IPS-NIHi7 (cell line): ENCODE data around the gene KRTAP10-9.
"Not testable (repeated sequence)": the region's sequence is repeated elsewhere in the genome, so short reads cannot be mapped to it uniquely, and the experiment has no call there.

Experiments
- DNase-seq: peaks from one replicate; pipeline ENCODE4 v3.0.0; 2012; ENCODE audit warnings: mixed read lengths; ENCODE audit errors: extremely low spot score

The KRTAP10-9 gene

DNA sequence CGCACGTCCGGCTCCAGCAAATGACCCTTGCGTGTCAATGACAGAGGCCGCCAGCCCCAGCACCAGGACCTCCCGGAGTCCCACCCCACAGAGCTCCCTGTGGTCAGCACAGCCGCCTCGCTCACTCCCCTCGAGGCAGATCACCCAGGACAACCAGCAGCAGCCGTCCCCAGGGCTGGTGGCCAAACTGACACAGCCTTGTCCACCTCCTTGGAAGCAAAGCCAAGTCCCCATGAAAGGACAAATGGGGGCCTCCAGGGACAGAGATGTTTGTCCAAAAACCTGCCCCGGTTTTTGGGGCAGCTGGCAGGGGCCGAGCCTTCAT lies 12.4 kb downstream of the KRTAP10-9 start:
- no peak for DNase-seq

DNA sequence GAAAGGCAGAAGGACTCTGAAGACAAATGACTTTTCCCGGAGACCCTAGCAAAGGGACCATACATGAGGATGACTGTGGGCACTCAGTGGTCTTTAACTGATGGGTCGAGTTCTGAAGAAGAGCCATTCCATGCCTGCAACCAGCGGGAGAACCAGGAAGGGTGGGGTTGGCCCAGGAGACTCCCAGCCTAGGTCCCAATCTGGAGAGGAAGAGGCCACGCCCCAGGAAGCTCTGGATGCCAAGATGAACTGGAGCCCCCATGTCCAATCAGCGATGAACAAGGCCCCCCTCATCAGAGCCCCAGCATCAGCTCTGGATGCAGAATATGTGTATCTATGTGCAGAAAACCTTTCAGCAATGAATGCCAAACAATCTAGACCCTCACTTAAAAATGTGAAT lies 13.9 kb downstream of the KRTAP10-9 start:
- no peak for DNase-seq

- no peak for DNase-seq
Observed at GRCh38 chr21:44643741-44644310, 16.9 kb downstream of the KRTAP10-9 start.

DNA sequence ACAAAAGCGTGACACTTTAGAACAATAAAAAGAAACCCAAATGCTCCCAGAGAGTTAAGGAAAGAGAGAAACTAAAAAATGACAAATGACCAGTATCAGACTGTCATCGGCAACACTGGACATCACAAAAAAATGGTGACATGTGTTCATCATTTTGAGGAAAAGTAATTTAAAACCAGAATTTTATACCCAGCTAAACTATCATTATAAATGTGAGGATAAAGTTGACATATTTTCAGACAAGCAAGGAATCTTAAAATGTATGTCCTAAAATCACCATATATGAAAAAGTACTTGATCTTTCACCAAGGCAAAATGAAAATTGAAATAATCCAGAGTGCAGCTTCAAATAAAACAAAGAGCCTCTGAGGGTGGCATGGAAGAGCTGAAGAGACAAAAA lies 18.0 kb downstream of the KRTAP10-9 start:
- DNase-seq, result no peak

- not testable (repeated sequence) for DNase-seq
Observed at GRCh38 chr21:44646366-44647221, 19.7 kb downstream of the KRTAP10-9 start, which contains the start of gene KRTAP10-11. Gene KRTAP10-11 (plus strand): TSS chr21:44646414. CDS start chr21:44646459, 45 bp downstream.

GRCh38 chr21:44647222-44647552 lies 20.3 kb downstream of the KRTAP10-9 start:
- DNase-seq, result no peak

DNA sequence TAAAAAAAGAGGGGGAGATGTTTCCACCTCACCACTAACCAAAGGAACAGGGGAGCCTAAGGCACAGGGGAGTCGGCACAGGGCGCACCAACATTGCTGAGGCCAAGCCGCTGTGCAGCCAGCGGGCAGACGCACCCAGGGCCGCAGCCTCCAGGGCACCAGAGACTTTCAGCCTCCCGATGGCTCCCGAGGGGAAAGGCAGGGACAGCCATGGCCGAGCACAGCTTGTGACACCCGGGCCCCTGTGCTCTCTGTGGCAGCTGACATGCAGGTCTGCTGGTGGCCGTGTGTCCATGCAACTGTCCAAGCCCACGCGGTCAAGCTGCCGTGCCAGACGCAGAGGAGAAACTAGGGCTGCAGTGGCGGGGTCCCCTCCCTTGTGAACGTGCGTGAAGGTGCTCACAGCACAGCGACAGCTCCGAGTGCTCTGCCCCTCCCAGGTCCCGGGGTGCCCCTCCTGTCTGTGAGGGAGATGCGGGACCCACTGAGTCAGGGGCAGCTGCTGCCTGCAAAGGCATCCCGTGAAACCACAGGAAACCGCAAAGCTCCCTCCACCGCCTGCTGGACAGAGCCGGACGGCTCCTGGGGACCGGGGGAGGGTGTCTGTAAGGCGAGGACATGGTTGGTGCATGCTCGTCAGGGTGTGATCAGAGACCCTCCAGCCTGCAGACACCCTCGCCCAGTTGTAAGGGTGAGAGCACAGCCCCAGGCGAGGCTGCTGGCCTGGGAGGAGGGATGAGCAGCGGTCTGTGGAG lies 21.8 kb downstream of the KRTAP10-9 start:
- DNase-seq, result no peak

DNA sequence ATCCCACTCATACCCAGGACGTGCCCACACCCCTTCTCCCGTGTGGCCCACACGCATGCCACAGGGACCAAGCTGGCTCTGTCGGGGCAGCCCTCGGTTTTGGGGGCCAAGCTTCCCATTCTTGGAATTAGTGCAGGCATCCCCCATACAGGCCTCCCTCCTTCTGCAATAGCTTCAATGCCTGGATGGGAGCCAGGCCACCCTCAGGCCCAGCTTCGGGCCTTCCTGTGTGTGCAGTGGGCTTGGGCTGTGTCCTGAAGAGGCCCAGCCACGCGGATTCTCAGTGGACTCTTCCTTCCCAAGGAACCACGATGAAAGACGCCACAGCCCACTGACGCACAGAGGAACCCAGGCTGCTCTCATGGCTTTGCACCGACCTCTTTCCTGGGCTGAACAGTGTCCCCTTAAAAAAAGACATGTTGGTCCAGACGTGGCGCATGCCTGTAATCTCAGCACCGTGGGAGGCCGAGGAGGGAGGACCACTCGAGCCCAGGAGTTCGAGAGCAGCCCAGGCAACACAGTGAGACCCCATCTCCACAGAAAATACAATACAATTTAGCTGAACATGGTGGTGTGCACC lies 22.7 kb downstream of the KRTAP10-9 start:
- DNase-seq, result no peak

DNA sequence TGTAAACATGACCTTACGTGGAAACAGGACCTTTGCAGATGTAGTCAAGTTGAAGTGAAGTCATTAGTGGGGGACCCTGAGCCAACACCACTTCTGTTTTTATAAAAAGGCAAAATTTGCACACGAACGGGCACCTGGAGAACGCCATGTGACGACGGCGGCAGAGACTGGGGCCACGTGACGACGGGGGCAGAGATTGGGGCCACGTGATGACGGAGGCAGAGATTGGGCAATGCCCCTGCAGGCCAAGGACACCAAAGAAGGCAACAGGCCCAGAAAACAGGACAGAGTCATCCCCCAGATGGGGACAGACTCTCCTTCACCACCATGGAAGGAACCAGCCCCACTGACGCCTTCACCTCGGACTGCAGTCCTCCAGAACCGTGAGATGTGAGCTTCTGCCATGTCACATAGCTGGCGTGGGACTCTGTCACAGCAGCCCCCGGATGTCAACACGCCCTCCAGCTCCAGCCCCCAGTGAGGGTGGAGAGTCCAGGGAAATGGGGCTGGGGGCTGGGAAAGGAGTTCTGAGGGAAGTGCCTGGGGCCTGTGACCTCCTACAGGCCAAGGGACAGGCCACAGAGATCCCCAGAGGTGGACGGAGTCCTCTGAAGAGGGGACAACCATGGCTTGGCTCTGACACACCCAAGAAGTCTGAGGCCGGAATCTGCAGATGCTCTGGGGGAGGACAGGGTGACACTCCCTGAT lies 23.5 kb downstream of the KRTAP10-9 start:
- DNase-seq, result no peak

- no peak for DNase-seq
Observed at GRCh38 chr21:44650973-44651675, 24.2 kb downstream of the KRTAP10-9 start.

DNA sequence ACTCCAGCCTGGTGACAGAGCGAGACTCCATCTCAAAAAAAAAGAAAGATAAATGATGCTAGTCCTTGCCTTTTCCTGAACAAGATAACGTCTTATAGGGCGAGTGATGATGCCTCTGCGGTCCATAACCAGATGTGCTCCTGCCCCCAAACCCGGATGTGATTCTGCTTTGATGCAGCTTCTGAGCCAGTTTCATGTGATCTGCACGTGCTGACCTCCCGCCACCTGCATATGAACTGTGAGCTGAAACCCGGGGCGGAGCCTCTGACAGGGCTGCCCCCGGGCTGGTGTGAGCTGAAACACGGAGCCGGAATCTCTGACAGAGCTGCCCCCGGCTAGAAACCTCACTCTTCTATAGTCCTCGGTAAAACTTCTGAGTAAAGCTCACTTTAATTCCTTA lies 26.2 kb downstream of the KRTAP10-9 start:
- DNase-seq, result no peak

DNA sequence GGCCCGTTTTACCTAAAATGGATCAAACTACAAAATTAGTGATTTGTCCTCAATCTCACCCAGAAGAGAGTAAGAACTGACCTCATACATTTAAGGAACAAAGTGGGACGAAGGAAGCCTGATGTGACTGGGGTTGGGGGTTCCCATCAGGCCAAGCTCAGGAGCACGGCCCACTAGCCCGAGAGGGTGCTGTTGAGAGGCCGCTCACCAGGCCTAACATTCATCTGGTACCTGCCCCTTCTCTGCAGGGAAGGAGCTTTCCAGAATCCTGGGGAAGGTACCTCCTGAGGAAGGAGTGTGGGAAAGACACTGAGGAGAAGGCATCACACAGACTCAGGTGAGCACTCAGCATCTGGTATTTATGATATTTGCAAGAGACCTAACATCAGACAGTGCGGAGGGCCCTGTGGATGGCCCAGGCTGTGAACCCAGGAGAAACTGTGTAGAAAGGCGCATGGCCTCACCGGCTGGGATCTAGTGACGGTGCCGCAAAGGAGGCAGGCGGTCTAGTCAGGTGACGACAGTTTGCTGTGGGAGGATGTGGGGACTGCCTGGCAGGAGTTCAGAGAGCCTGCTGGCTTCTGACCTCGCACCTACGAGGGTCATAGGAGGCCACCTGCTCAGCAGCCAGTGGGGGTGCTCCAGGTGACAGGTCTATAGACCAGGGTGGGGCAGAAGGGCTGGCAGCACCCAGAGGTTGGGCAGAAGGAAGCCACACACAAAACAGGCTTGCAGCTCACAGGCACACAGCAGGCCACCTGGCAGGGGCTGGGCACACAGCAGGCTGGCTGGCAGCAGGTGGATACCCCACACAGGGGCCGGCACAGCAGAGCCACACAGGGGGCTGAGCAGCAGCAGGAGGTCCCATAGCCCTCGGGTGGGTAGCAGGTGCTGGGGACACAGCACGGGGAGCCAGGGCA lies 27.0 kb downstream of the KRTAP10-9 start:
- no peak for DNase-seq

- no peak for DNase-seq
Observed at GRCh38 chr21:44654576-44655175, 27.8 kb downstream of the KRTAP10-9 start, which contains the start of gene KRTAP12-4. Gene KRTAP12-4 (minus strand): TSS chr21:44654659. CDS start chr21:44654614, 45 bp downstream.

DNA sequence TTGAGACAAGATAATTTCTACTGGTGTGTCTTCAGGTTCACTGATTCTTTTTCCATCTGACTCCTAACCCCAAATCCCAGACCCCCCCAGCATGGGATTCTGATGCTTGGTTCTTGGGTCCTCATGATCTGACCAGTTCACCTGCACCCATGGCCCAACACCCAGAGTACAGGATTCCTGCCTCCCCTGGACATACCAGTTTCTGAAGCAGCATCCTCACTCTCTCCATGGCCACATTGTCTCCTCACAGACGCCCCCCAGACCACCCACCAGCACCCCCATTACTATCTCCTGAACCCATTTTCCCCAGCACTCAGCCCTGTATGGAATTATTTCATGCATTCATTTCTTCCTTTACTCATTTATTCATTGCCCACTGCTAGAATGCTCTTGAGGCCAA lies 30.0 kb downstream of the KRTAP10-9 start:
- no peak for DNase-seq

GRCh38 chr21:44657635-44658540 lies 31.0 kb downstream of the KRTAP10-9 start, which contains the start of gene KRTAP12-3:
Gene KRTAP12-3 (plus strand): TSS chr21:44657932. CDS start chr21:44657980, 48 bp downstream.
- DNase-seq, result no peak

DNA sequence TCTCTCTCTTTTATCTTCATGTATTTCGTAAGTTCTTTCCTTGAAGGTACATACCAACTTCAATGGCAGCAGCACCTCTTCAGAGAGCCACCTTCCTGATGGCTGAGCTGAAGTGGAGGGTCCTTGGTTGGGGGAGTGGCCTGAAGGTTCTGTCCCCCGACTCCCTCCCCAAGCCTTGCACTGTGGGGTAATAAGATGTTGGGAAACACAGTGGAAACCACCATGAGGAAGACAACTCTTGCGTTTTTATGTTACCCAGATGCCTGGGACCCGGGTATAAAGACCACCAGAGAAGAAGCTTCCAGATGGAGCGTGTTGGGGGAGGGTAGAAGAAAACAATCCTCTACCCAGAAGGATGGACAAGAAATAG lies 31.6 kb downstream of the KRTAP10-9 start:
- DNase-seq, result no peak

GRCh38 chr21:44658913-44659595 lies 32.2 kb downstream of the KRTAP10-9 start:
- DNase-seq, result no peak

DNA sequence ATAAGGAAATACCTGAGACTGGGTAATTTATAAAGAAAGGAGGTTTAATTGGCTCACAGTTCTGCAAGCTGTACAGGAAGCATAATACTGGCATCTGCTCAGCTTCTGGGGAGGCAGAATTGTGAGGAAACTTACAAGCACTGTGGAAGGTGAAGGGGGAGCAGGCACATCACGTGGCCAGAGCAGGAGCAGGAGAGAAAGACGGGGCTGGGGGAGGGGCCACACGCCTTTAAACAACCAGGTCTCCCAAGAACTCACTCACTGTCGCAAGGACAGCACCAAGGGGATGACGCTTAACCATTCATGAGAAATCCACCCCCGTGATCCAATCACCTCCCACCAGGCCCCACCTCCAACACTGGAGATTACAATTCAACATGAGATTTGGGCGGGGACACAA lies 34.7 kb downstream of the KRTAP10-9 start:
- DNase-seq, result not testable (repeated sequence)
